K562 (cell line): Measurements from ENCODE around the gene NVL. TPM values are rescaled to one million over a fixed set of nuclear protein-coding genes. Genes with fewer than 3 reads are reported as not detected.

Experiments
- ATAC-seq: fragments of 200-7000 bp; cut with Tn5 transposase; 3 replicates; pipeline ENCODE4 v1.9.1; 2020; ENCODE audit warnings: moderate library complexity
- BruUV-seq: library from RNA; stranded (reverse); fragments of 400-500 nt; replicated peaks from 2 replicates; lab custom pipeline; 2021; lab: Mats Ljungman, UMichigan
- CTCF ChIA-PET: fragments of 300-600 bp; formaldehyde crosslinking; extraction: SDS; loops from one replicate; lab custom pipeline; 2021; ENCODE audit warnings: low intra/inter-chr PET ratio; lab: Yijun Ruan, JAX
- POLR2A ChIA-PET: fragments of 300-600, 350-650 bp; sonication (Branson Sonifier 250); formaldehyde crosslinking; extraction: SDS; loops from one replicate; lab custom pipeline; 2021; ENCODE audit warnings: antibody characterized with exemption, inconsistent platforms; lab: Yijun Ruan, JAX
- DNase-seq, 4 experiments: peaks; one replicate each; pipeline versions ENCODE4 v3.0.0 to v3.0.0-alpha.2; 2011 to 2018; ENCODE audit warnings: low spot score in 3 of 4, mixed read lengths in 3 of 4; ENCODE audit errors: extremely low read depth in 1 of 4
- FAIRE-seq: peaks from 2 replicates; lab custom pipeline; 2011; peaks lifted over from hg19 to GRCh38; lab: Jason Lieb, UNC
- H2AFZ ChIP-seq: 2 replicates; pipeline ENCODE4 v1.6.0; 2011; ENCODE audit warnings: low read depth, low read length, control low read depth, inconsistent platforms
- H3K27ac ChIP-seq: fragments of 200-600 bp; 3 replicates; pipeline ENCODE4 v1.8.0; 2011; ENCODE audit warnings: low read depth, mild to moderate bottlenecking, control low read depth, inconsistent platforms, low read length, moderate library complexity, mixed read lengths; ENCODE audit errors: extremely low read depth
- H3K27me3 ChIP-seq, 2 experiments: fragments of 300-600 bp in 1 of 2; 2 replicates in 1 of 2; 3 replicates in 1 of 2; pipeline versions ENCODE4 v1.6.0 to v1.8.0; 2011; ENCODE audit warnings: inconsistent platforms in 2 of 2, low read length in 2 of 2, mild to moderate bottlenecking in 1 of 2, mixed read lengths in 1 of 2, moderate library complexity in 1 of 2; ENCODE audit not compliant: control insufficient read depth in 2 of 2, insufficient read depth in 2 of 2
- H3K36me3 ChIP-seq: fragments of 300-600 bp; 3 replicates; pipeline ENCODE4 v1.8.0; 2011; ENCODE audit warnings: mild to moderate bottlenecking, low read length, inconsistent platforms; ENCODE audit not compliant: control insufficient read depth, insufficient read depth
- H3K4me1 ChIP-seq, 2 experiments: fragments of 200-600 bp in 1 of 2; replicated peaks in 1 of 2; 2 replicates in 1 of 2; 3 replicates in 1 of 2; pipeline versions ENCODE4 v1.5.1 to v1.8.0; 2011; ENCODE audit warnings: inconsistent platforms in 2 of 2, low read length in 2 of 2, mild to moderate bottlenecking in 1 of 2, mixed read lengths in 1 of 2, moderate library complexity in 1 of 2; ENCODE audit not compliant: control insufficient read depth in 2 of 2, insufficient read depth in 2 of 2
- H3K4me2 ChIP-seq: 2 replicates; pipeline ENCODE4 v1.6.1; 2011; ENCODE audit warnings: low read length, control low read depth, inconsistent platforms, mixed read lengths; ENCODE audit not compliant: insufficient read depth
- H3K4me3 ChIP-seq: fragments of 200-600 bp; sonication (generic), shearing (Covaris generic); 2 replicates; pipeline ENCODE4 v1.5.1; 2016; ENCODE audit warnings: control low read depth, inconsistent platforms
- H3K79me2 ChIP-seq: fragments of 200-600 bp; 3 replicates; pipeline ENCODE4 v1.8.0; 2011; ENCODE audit warnings: low read length, inconsistent platforms; ENCODE audit not compliant: control insufficient read depth, insufficient read depth
- H3K9ac ChIP-seq, 2 experiments: 2 replicates each; pipeline versions ENCODE4 v1.6.0 to v1.6.1; 2011; ENCODE audit warnings: low read depth in 2 of 2, low read length in 2 of 2, control low read depth in 1 of 2, inconsistent platforms in 1 of 2, mild to moderate bottlenecking in 1 of 2, mixed read lengths in 1 of 2; ENCODE audit not compliant: insufficient read depth in 1 of 2
- H3K9me1 ChIP-seq: one replicate; pipeline ENCODE4 v1.6.0; 2011; ENCODE audit warnings: inconsistent platforms, mild to moderate bottlenecking, low read length, moderate library complexity; ENCODE audit not compliant: control insufficient read depth, insufficient read depth
- H3K9me3 ChIP-seq: replicated peaks from 2 replicates; pipeline ENCODE4 v1.5.1; 2011; ENCODE audit warnings: low read depth, low read length, inconsistent platforms; ENCODE audit not compliant: control insufficient read depth, insufficient read depth
- H4K20me1 ChIP-seq: replicated peaks from 2 replicates; pipeline ENCODE4 v1.6.1; 2011; ENCODE audit warnings: low read length, inconsistent platforms, mixed read lengths; ENCODE audit not compliant: control insufficient read depth, insufficient read depth
- CBX1 ChIP-seq: sonication (generic); IDR thresholded peaks from 2 replicates; pipeline ENCODE4 v1.6.1; 2016; ENCODE audit warnings: antibody characterized with exemption, low read depth, mild to moderate bottlenecking
- HMBOX1 ChIP-seq: sonication (generic); IDR thresholded peaks from 2 replicates; pipeline ENCODE4 v1.6.1; 2016
- RCOR1 ChIP-seq, 2 experiments: IDR thresholded peaks; 2 replicates each; pipeline ENCODE4 v1.6.1; 2012; ENCODE audit warnings: low read depth in 2 of 2, low read length in 2 of 2, borderline replicate concordance in 1 of 2, improper control_type of control experiment in 1 of 2
- XRCC4 ChIP-seq: IDR thresholded peaks from one replicate; pipeline ENCODE4 v1.6.1; 2011; ENCODE audit not compliant: insufficient read depth, insufficient read length; ENCODE audit errors: extremely low read depth
- WGBS: fragments of 100-300 bp; shearing (Covaris generic); methylation state at CpG from one replicate; pipeline ENCODE4 v1.1.6; 2016; ENCODE audit warnings: low coverage, mixed read lengths; ENCODE audit not compliant: insufficient coverage; ENCODE audit errors: missing lambda C conversion rate; 5-methylcytosine and 5-hydroxymethylcytosine counted together
- in situ Hi-C: fragments of 300-500 bp; cut with MboI; formaldehyde crosslinking; loops from 4 replicates; pipeline ENCODE4 v1.15.0; 2018; ENCODE audit warnings: inconsistent platforms, mixed read lengths
- intact Hi-C: fragments of 100-400 bp; cut with micrococcal nuclease; formaldehyde crosslinking; loops from 2 replicates; pipeline ENCODE4 v1.14.2; 2022
- polyA plus RNA-seq, 8 experiments: library from polyadenylated mRNA; depleted of rRNA in 4 of 8; stranded (reverse) in 5 of 8; unstranded in 3 of 8; fragments of >200 nt; fragmentation: Nextera tagmentation in 2 of 8; fragmentation: Illumina TruSeq in 1 of 8; extraction: Ambion mirVana in 2 of 8; extraction: Trizol in 1 of 8; gene quantifications; 2 replicates each; pipeline versions ENCODE4 v1.2.1 to v1.2.3, GENCODE V29; 2011 to 2014; ENCODE audit warnings: inconsistent platforms in 1 of 8, missing spikeins in 1 of 8
- total RNA-seq, 7 experiments: library from RNA; depleted of rRNA in 6 of 7; stranded (reverse); fragments of >200 nt in 6 of 7; fragmentation: Illumina TruSeq in 2 of 7; extraction: Trizol in 2 of 7; gene quantifications; 2 replicates each; pipeline versions ENCODE4 v1.2.1 to v1.2.3, GENCODE V29; 2011 to 2021; ENCODE audit warnings: low replicate concordance in 1 of 7
- TF ChIP-seq, protein P1 (sequence below): sonication (generic); formaldehyde crosslinking; IDR thresholded peaks from 2 replicates; pipeline ENCODE4 v1.8.0; 2022; ENCODE audit warnings: missing genetic modification reagents, mild to moderate bottlenecking, borderline replicate concordance

The NVL gene
- total and polyA plus RNA-seq, 9 of the 15 experiments (the other 6 are each of a cell fraction or from before 2014, with no cell fraction given): 32.5 to 86.6 (median 62.9) TPM

GRCh38 chr1:224252479-224252878 lies 77.5 kb downstream of the NVL start (continued):
- TF ChIP-seq HMBOX1: no peak

- ChIA-PET POLR2A (interaction anchor here (0.6 to 0.7 kb wide), 4 partner anchors 11 to 1071 kb away, joined by 3 to 5 read pairs (median 5); partner anchors contain the start of gene NVL), CTCF (no interaction called here)
- FAIRE-seq: no peak
- in situ Hi-C loops (no loop called here), intact Hi-C loops (no loop called here)
- BruUV-seq: no TSS peak
- no peak overlapping the region for H2AFZ ChIP-seq
- H3K79me2 ChIP-seq: no peaks in the 10 kb centered on the region
- WGBS: 83% methylated on average over 5 of the region's 5 CpGs
- H3K36me3 ChIP-seq: peaks cover 24% of the 10 kb centered on the region
- peak; percentile 36; the same call in 2 of the 3 replicates for ATAC-seq
- no peaks in the 10 kb centered on the region for H4K20me1 ChIP-seq
- no peak for DNase-seq
- TF ChIP-seq, protein P1, sequence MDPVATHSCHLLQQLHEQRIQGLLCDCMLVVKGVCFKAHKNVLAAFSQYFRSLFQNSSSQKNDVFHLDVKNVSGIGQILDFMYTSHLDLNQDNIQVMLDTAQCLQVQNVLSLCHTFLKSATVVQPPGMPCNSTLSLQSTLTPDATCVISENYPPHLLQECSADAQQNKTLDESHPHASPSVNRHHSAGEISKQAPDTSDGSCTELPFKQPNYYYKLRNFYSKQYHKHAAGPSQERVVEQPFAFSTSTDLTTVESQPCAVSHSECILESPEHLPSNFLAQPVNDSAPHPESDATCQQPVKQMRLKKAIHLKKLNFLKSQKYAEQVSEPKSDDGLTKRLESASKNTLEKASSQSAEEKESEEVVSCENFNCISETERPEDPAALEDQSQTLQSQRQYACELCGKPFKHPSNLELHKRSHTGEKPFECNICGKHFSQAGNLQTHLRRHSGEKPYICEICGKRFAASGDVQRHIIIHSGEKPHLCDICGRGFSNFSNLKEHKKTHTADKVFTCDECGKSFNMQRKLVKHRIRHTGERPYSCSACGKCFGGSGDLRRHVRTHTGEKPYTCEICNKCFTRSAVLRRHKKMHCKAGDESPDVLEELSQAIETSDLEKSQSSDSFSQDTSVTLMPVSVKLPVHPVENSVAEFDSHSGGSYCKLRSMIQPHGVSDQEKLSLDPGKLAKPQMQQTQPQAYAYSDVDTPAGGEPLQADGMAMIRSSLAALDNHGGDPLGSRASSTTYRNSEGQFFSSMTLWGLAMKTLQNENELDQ (CRISPR knock-in tag): no peak
- TF ChIP-seq RCOR1 (IDR thresholded peaks at IDR 0.05; ENCODE audit: borderline replicate concordance in 1 of 2, low read depth in 2 of 2, low read length in 2 of 2) (no peak), CBX1 (no peak), XRCC4 (no peak)
- TF ChIP-seq, all 486 proteins: peak for 0
- H3K9me1 ChIP-seq: no peaks in the 10 kb centered on the region
- no peaks in the 10 kb centered on the region for H3K9me3 ChIP-seq
- no peak overlapping the region for H3K27ac ChIP-seq
- no peak overlapping the region for H3K9ac ChIP-seq
- no peaks in the 10 kb centered on the region for H3K4me1 ChIP-seq
- H3K27me3 ChIP-seq: no peaks in the 10 kb centered on the region
- H3K4me2 ChIP-seq: no peak overlapping the region
- no peak overlapping the region for H3K4me3 ChIP-seq
Measured at GRCh38 chr1:224251741-224252146, 78.2 kb downstream of the NVL start.
